GM21515 (cell line): ENCODE measurements around the gene FAM227B.

Experiments used
- ATAC-seq: cut with Tn5 transposase; IDR thresholded peaks from one replicate; pipeline ENCODE4 v1.9.1; 2021; ENCODE audit not compliant: unreplicated experiment

Gene FAM227B

DNA sequence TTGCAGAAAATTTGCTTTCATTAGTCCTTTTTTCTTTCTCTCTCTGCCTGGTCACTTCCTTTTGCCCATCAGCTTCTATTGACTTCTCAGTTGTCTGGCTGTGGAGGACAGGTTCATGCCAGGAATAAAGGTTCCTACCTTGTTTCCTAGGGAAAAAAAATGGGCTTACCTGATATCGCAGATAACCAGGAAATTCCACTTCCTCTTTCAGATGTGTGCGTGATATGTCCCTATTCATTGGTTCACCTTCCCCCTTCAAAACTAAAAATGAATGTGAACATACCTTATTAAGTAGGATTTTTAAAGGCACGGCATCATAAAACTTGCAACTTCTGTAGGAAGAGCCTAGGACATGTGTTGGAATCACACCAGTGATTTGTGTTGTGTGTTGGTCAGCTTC, 317.6 kb downstream of the FAM227B start:
- no peak for ATAC-seq

DNA sequence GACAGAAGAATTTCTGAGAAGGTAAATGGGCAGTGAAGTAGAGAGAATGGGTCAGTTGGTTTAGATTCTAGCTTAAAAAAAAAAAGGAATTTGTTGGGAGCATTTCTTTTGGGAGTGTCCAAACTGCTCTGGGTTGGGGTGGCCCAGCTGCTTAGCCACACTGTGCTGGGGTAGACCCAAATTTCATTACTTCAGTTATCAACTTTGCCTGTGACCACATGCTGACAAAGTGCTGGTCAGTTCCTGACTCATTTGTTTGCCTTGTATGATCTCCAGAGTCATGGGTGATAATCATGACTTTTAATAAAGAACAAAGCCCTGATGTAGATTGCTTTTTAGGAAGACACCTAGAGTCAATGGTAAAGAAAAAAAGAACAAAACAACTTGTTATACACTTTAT, 319.1 kb downstream of the FAM227B start:
- no peak for ATAC-seq

DNA sequence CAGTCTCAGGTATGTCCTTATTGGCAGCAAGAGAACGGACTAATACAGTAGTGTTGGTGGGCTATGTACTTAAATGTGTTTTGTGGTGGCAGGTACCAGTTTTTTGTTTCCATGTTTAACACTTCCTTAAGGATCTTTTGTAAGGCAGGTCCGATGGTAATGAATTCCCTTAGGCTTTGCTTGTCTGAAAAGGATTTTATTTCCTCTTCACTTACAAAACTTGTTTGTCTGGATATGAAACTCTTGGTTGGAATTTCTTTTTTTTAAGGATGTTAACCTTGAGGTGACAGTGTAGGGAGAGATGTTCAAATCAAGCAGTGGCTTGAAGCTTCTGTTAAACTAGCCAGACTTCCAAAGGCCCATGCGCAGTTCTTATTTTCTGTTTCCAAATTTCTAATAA, 319.8 kb downstream of the FAM227B start:
- ATAC-seq = no peak

- no peak for ATAC-seq
Observed at GRCh38 chr15:49297584-49297983, 323.0 kb downstream of the FAM227B start.

- no peak for ATAC-seq
Observed at GRCh38 chr15:49296258-49296657, 324.4 kb downstream of the FAM227B start.

- no peak for ATAC-seq
Observed at GRCh38 chr15:49293941-49294340, 326.7 kb downstream of the FAM227B start.

- ATAC-seq = no peak
Observed at GRCh38 chr15:49290191-49290590, 330.4 kb downstream of the FAM227B start.

DNA sequence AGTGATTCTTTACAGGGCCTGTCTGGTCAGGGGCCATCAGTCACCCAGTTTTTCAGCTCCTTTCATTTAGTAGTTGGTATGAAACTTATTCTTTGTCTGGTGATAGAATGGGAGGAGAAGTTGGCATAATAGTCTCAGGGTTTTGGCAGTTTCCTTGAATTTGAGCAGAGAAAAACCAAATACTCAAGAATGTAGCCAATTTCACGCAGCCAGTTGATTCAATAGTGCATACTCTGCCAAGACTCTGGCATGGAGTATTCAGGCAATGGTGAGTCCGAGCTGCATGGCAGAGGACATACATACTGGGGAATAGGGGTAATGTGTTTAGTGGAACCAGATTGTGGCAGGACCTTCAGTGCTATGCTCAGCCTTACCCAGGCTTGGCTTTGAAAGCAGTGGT, 332.2 kb downstream of the FAM227B start:
- no peak for ATAC-seq

GRCh38 chr15:49287481-49287880, 333.1 kb downstream of the FAM227B start:
- ATAC-seq = no peak

- ATAC-seq = no peak
Observed at GRCh38 chr15:49286649-49287404, 333.8 kb downstream of the FAM227B start.

- ATAC-seq = no peak
Observed at GRCh38 chr15:49282366-49282765, 338.3 kb downstream of the FAM227B start.

DNA sequence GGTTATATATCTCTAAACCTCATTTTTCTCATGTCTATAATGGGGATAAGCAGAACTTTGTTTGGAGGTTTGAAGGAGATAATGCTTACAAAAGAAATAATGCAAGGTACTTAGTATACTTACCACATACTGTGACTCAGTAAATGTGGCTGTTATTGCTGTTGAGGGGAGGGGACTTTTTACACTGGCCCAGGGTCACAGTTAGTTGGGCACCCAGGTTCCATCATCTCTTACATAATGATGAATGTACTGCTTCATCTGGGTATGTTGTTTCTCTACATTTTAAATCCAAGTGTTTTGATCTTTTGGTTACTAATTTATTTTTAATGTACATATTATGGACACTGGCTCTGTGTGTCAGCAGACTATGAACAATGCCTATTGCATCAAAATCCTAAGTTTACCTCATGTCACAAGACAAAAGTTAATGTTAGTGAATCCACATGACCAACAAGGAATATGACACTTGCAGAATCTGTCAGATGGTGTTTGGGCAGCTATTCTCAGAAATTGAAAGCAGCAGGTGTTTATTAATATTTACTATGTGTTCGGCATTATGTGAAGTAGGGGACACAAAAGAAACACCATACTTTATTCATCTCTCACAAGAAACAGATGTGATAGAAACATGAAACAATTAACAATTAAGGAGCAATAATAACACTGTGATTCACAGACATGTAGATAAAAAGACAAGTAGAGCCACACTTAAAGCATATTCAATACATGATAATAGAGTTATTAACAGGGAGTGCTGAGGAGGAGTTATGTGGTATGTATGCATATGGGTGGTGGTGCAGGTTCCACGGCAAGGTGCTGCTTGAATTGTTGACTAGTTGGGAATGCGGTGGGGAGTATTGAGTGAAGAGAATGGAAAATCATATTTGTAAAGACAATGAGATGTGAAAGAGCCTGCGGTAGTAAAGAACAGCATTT, 340.8 kb downstream of the FAM227B start:
- ATAC-seq = no peak

DNA sequence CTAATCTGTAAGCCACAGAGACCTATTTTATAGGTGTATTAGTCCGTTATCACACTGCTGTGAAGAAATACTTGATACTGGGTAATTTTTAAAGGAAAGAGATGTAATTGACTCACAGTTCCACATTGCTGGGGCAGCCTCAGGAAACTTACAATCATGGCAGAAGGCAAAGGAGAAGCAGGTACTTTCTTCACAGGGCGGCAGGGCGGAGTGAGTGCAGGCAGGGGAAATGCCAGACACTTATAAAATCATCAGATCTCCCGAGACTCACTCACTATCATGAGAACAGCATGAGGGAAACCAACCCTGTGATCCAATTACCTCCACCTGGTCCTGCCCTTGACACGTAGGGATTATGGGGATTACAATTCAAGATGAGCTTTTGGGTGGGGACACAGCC, 341.9 kb downstream of the FAM227B start:
- ATAC-seq = no peak
